ENCODE data around the gene WDCP.
"Not testable (repeated sequence)": the region's sequence is repeated elsewhere in the genome, so short reads cannot be mapped to it uniquely, and the experiment has no call there.

The WDCP gene

DNA sequence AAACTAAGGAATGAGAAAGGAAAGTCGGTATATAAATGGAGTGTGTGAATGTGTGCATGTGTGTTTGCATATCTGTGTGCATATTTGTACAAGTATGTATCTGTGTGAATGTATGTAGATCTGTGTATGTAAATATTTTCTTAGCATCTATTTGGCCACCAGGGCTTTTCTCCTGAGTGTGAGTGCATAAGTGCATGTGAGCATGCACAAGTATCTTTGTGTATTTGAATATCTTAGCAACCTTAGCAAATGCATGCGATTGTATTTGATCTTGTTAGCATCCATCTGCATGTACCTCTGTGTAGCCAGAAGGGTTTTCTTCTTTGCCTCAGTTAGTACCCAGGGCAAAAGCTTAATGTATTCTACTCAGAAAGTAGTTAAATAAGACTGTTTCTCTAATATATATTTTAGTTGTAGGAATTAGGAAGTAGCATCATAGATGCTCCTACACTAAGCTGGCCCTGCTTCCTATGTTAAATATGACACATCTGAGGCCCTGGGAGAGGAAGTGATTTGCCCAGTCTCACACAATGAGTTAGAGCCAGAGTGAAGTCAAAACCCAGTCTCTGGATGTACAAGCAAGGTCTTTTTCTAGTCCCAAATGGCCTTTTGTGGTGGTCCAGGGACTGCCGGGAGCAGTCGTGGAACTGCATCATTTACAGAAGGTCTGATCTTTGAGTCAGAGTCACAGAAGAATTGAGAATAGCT is 11.5 kb upstream of the WDCP start:
- DNase-seq, result no peak

- no peak for DNase-seq
Observed at GRCh38 chr2:24055750-24056149, 8.6 kb upstream of the WDCP start.

GRCh38 chr2:24054366-24055010 is 7.3 kb upstream of the WDCP start:
- DNase-seq, result no peak

GRCh38 chr2:24052951-24053350 is 5.8 kb upstream of the WDCP start:
- no peak for DNase-seq

DNA sequence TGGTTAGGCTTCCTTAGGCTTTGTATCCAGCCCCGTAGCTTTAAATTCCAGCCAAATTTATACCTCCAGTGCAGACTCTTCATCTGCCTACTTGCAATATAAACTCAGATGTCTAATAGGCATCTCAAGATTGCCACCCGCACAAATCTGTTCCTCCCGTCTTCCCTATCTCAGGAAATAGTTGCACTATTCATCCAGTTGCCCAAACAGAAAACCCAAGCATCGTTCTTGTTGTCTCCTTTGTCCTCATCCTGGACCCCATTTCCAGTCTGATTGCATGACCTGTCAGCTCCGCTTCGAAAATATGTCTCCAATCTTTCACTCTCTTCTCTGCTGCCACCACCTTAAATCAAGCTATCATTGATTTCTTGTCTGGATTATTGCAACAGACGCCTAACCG is 4.6 kb upstream of the WDCP start:
- no peak for DNase-seq

DNA sequence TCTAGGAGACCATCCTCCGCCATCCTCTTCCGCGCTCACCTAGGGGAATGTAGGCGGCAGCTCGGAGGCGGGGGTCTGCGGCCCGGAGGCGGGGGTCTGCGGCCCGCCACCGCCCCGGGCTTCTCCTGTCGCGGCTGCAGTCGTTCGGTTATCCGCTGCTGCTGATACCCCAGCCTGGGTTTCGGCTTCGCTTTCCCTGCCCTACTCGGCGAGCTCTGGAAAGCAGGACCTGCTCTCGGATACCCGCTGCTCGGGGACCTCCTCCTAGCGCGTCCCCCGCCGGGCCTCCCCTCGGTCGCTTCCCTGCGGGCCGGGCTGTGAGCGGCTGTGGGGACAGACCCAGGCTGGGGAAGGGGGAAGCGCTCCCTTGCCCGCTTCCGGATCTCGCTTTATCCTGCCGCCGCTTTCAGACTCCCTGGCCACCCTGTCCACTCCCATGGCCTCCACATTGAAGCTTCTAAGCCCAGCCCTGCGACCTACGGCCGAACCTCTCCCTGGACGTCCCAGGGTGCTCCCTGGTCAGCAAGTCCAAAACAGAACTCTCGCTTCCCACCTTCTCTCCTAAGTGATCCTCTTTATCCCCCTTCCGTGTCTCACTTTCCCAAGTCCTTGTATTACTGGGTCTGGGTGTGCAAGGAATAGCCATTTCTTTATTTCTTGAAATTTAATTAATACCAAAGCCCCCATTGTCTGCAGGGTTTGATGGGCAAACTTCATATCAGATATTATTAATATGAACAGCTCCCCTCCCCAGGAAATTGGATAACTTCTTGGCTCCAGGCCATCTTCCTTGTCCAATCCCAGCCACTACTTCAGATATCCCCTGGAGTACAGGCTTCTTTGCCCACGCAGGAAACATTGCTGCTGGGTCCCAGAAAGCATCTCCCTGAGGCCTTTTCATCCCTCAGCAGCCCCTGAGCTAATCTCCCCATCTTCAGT is 3.1 kb upstream of the WDCP start:
- DNase-seq, result no peak

GRCh38 chr2:24049485-24050021 is 2.4 kb upstream of the WDCP start, which contains the start of gene FKBP1B:
Gene FKBP1B, plus strand, starts transcription at chr2:24049741. Its CDS starts 109 bp downstream, at chr2:24049850.
- peak; percentile 34 for DNase-seq

DNA sequence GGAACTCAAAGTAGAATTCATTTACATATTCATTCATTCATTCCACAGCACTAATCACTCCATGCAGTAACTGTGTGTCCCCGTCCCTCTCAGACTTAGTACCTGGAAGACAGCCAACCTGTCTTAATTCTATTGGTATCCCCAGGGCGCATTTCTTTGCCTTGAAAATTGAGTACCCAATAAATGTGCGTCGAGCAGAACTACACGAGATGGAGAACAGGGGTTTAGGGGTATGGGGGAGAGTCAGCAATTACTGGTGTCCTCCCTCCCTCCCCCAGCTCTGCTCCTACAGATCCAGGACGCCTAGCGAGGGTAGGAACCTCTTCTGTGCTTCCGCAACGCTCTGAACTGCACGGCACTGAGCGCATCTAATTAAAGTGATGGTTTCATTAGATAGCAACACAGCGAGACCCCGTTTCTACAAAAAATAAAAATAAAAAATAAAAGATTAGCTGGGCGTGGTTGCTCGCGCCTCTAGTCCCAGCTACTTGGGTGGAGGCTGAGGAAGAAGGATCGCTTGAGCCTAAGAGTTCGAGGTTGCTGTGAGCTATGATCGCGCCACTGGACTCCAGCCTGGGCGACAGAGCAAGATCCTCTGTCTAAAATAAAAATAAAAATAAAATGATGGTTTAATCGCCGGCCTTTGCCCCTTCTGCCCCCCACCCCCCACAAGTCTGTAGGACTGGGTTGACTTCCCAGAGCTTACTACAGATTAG is 1.7 kb upstream of the WDCP start:
- DNase-seq, result no peak

DNA sequence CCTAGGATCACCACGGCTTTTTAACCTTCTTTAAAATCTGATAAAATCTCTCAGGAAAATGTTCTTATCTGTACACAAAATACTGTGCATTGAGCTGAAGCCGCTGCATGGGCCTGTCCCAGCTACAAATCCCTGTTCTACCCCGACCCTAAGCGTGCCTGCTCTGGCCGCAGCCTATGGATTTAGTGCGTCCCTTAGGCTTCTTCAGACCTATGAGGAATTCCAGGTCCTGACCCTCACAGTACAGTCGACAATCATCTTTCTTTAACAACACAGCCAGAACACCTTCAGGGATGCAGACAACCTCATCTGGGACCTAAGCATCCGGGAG is 477 bp upstream of the WDCP start:
- no peak for DNase-seq

DNA sequence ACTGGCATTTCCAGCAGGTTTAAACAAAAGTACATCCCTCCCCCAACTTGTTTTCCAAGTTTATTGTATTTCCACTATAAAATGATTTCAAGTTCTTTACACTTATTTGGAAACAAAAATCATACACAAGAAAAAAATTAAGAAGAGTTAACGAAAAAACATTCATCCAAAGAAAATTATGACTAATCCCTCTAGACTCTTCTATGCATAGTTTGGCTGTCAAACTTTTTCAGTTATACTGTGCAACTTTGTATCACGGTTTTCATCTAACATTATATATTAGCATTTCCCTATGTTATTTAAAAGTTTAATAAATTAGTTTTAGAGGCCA is 627 bp downstream of the WDCP start:
- DNase-seq, result no peak

DNA sequence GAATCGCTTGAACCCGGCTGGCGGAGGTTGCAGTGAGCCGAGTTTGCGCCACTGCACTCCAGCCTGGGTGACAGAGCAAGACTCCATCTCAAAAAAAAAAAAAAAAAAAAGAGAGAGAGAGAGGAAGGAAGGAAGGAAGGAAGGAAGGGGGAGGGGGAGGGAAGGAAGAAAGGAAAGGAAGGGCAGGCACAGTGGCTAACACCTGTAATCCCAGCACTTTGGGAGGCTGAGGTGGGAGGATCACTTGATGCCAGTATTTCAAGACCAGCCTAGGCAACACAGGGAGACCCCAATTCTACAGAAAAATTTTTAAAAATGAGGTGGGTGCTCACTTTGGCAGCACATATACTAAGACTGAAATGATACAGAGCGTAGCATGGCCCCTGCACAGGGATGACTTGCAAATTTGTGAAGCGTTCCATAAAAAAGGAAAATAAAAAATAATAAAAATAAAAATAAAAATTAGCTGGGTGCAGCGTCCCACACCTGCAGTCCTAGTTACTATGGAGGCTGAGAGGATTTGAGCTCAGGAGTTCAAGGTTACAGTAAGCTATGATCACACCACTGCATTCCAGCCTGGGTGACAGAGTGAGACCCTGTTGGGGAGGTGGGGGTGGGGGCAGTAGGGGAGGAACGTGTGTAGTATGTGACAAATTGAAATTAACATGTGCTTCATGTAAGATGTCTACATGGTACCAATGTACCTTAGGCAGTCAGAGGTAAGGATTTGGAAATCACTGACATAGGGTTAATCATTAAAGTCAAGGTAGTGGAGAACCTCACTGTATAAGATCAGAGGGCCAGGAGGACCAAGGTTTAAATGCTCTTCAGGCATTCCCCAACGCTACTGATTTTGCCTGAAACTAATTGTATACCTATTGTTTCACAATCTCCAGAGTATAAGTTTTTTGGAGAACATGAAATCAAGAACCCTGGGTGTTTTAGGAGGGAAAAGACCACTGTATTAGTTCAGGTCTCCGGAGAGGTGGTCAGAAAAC is 1.4 kb downstream of the WDCP start:
- no peak for DNase-seq

DNA sequence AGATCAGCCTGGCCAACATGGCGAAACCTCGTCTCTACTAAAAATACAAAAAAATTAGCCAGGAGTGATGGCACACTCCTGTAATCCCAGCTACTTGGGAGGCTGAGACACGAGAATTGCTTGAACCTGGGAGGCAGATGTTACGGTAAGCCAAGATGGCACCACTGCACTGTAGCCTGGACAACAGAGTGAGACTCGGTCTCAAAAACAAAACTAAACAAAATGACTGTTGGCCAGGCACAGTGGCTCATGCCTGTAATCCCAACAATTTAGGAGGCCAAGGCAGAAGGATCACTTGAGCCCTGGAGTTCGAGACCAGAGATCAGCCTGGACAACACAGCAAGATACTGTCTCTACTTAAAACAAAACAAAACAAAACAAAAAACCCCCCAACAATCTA is 4.1 kb downstream of the WDCP start:
- not testable (repeated sequence) for DNase-seq

DNA sequence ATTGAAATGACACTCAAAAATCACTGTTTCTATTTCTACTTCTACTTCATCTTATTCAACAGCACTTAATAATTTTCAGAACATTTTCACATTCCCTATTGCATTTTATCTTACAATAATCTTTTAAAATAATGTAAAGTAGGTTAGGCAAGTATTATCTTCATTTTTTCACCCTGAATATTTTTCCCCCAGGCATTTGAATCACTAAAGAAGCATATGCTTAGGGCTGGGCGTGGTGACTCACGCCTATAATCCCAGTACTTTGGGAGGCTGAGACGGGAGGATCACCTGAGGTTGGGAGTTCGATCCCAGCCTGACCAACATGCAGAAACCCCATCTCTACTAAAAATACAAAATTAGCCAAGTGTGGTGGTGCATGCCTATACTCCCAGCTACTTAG is 6.7 kb downstream of the WDCP start:
- no peak for DNase-seq

- no peak for DNase-seq
Observed at GRCh38 chr2:24038786-24039499, 8.2 kb downstream of the WDCP start.

- DNase-seq, result no peak
Observed at GRCh38 chr2:24026233-24026632, 21.0 kb downstream of the WDCP start.

DNA sequence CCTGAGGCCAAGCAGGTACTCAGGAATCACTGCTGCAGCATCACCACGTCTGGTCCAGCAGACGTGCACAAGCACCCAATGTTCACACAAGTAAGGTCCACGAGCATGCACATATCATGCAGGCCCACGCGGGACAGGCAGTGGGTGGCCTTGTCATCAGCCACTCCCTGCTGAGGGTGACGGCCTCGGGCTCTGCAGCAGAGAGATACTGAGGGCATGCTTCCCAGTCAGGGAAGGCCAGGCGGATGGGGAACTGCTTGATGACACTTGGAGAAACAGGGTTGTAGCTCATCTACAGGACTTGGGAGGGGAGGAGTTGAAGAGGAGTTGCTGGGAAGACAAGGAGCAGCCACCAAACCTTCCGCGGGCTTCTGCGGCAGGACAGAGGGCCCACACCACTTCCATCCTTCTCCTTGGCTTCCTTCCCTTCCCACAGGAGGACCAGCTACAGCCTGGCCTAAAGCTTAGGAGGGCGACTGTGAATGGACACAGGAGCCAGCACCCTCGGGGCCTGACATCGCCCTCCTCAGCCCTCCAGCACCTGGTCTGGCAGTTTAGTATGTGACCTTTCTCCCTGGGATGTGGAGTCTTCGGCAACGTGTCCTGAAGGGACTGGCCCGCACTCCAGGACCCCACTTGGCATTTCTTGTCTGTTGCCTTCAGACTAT is 22.1 kb downstream of the WDCP start:
- DNase-seq, result no peak

DNA sequence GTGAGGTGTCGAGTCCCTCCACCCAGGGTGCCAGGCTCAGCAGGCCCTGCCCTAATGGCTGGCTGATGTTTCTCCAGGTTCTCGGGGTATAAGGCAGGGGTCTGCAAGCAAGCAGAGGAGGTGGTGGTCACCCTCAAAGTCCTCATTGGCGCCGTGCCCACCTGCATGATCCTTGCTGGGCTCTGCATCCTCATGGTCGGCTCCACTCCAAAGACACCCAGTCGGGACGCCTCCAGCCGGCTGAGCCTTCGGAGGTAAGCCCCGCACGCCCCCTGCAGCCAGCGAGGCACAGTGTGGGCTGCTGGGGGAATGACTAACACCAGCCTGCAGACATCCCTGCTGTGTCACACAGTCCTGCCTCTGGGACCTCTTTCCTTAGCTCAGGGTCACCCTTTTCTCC is 23.2 kb downstream of the WDCP start:
- no peak for DNase-seq

GRCh38 chr2:24022975-24023575 is 24.1 kb downstream of the WDCP start:
- DNase-seq, result no peak

DNA sequence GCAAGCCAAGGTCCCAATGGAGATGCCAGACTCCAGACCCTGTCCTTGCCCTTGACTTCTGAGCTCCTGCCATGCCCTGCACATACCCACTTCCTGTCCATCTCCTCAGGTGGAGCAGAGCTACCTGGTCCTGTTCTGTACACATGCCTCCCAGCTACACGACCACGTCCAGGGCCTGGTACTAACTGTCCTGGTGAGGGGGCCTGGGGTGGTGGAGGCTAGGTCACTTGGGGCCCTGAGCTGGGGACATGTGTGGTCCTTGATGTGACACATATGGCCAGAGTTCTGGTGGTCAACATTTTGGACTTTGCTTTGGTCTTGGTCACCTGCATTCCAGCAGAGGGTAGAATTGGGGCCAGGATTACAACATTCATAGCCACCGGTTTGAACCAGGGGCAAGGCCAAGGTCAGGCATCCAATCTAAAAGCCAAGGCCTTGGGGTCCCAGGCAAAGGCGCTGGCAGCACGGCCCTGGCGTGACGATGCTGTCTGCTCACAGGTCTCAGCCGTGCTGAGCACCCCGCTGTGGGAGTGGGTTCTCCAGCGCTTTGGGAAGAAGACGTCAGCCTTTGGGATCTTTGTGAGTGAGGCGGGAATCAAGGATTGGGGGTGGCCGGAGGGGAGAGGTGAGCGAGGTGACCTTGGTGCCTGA is 24.7 kb downstream of the WDCP start:
- no peak for DNase-seq
